Cardiac fibroblast (primary cell): ENCODE data around the gene HIPK4.

Experiments
- DNase-seq, 2 donors: peaks; one replicate each; pipeline versions ENCODE4 v3.0.0 to v3.0.0-alpha.2; 2010; ENCODE audit warnings: low read depth in 2 of 2
- H3K4me3 ChIP-seq, 2 donors: replicated peaks in 1 of 2; 1 replicate in 1 of 2; 2 replicates in 1 of 2; pipeline ENCODE4 v1.5.1; 2011; ENCODE audit warnings: low read depth in 2 of 2, low read length in 2 of 2, mild to moderate bottlenecking in 2 of 2, moderate library complexity in 1 of 2
- TF ChIP-seq, protein P1 (sequence below): IDR thresholded peaks from one replicate; pipeline ENCODE4 v1.5.1; 2011; ENCODE audit warnings: low read depth, mild to moderate bottlenecking, low read length, inconsistent platforms

HIPK4 gene

DNA sequence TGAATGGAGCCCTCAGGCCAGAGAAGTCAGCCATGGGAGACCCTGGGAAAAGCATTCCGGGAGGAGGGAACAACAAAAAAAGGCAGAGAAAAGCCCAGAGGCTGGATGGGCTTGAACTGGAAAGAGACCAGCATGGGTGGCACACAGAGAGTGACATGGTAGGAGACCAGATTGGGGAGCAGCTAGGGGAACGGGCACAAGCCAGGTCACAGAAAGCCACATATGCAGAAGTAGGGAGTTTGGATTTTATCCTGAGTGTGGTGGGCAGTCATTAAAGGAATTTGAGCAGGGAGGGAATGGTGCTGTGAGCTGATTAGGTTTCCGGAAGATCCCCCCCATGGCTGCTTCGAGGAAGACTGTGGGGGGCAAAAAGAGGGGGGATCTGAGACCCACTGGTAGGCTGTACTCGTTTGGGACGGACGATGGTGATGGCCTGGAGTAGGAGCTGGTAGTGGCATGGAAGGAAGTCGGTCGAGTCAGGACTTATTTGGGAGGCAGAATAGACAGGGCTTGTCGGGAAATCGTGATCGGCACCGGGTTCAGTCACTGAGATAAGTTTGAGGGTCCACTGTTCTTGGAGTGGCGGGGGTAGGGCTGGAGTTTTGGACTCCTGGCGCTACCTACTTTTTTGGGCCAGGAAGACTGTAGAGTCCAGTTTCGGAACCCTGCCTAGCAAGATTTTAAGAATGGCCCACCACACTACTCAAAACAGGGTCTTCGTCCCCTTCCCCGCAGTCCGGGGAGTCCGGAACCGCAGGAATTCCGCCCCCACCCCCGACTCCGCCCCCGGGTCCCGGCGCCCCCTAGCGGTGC, 34.9 kb upstream of the HIPK4 start:
- TF ChIP-seq, protein P1, sequence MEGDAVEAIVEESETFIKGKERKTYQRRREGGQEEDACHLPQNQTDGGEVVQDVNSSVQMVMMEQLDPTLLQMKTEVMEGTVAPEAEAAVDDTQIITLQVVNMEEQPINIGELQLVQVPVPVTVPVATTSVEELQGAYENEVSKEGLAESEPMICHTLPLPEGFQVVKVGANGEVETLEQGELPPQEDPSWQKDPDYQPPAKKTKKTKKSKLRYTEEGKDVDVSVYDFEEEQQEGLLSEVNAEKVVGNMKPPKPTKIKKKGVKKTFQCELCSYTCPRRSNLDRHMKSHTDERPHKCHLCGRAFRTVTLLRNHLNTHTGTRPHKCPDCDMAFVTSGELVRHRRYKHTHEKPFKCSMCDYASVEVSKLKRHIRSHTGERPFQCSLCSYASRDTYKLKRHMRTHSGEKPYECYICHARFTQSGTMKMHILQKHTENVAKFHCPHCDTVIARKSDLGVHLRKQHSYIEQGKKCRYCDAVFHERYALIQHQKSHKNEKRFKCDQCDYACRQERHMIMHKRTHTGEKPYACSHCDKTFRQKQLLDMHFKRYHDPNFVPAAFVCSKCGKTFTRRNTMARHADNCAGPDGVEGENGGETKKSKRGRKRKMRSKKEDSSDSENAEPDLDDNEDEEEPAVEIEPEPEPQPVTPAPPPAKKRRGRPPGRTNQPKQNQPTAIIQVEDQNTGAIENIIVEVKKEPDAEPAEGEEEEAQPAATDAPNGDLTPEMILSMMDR = no peak
- peak; percentile 21 to 43 for DNase-seq
- H3K4me3 ChIP-seq = peak overlapping the region; percentile 81 to 84

DNA sequence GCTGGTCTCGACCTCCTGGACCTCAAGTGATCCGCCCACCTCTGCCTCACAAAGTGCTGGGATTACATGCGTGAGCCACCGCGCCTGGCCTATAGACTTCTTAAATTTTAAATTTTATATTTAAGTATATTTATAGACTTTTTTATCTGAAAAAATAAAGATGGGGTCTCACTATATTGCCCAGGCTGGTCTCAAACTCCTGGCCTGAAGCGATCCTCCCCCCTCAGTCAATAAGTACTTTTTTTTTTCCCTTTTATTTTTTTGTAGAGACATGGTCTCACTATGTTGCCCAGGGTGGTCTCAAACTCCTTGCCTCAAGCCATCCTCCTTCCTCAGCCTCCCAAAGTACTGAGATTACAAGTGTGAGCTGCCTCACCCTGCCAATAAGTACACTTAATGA, 34.0 kb upstream of the HIPK4 start:
- DNase-seq = no peak
- peak overlapping the region; percentile 81 to 84 for H3K4me3 ChIP-seq
- TF ChIP-seq, protein P1 = no peak

DNA sequence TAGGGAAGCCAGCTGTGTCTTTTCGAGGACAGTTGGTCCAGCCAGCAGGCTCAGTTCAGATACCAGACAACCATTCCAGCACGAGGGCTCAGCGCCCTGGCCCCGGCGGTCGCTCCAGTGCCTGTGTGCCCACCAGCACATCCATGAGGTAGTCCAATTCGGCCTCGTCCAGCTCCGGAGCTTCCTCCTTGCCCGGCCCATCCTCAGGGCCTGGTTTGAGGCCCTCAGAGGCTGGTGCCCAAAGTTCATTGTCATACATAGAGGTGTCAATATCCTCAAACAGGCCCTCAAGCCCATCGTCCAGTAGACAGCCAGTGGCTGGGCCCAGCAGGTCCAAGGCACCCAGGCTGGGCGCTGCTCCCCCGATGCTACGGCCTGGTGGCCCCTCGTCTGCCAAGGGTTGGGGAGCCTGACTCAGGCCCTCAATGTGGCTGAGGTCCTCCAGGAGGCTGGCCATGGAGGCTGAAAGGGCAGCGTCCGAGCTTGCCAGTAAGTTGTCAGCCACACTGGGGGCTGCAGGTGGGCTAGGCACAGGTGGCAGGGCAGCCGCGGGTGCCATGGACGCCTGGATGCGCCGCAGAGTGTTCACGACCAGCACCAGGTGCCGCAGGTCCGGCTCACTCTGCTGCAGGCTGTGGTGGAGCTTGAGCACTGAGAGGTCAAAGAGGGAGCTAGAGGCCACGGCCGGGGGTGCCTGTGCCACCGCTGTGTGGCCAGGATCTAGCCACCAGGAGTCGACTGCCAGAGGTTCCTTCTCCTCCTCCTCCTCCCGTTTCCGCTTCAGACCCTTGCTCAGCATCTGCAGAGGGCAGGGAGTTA, 33.0 kb upstream of the HIPK4 start:
- no peak overlapping the region for H3K4me3 ChIP-seq
- DNase-seq = no peak
- TF ChIP-seq, protein P1 = no peak

DNA sequence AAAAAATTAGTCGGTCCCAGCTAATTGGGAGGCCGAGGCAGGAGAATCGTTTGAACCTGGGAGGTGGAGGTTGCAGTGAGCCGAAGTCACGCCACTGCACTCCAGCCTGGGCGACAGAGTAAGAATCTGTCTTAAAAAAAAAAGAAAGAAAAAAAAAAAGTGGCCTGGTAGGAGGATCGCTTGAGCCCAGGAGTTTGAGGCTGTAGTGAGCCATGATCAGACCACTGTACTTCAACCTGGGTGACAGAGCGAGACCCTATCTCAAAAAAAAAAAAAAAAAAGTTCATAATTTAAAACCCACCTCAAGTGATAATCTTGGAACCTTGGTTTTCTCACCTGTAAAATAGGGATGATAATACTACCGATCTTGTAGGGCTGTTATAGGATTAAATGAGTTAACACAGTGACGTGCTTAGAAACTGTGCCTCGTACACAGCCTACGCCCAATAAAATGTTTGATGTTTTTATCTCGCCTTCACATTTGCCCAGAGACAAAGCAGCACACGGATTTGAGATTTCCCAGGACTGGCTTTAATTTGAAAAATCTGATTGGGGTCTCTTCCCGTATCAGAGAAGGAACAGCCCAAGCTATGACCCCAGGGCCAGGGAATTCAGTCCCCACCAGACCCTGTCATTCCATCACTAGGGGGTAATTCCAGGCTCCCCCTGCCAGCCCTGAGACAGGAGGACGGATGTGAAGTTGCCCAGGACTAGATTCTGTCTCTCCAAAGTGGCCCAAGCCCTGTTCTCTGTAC, 32.2 kb upstream of the HIPK4 start:
- no peak overlapping the region for H3K4me3 ChIP-seq
- TF ChIP-seq, protein P1 = no peak
- no peak for DNase-seq

DNA sequence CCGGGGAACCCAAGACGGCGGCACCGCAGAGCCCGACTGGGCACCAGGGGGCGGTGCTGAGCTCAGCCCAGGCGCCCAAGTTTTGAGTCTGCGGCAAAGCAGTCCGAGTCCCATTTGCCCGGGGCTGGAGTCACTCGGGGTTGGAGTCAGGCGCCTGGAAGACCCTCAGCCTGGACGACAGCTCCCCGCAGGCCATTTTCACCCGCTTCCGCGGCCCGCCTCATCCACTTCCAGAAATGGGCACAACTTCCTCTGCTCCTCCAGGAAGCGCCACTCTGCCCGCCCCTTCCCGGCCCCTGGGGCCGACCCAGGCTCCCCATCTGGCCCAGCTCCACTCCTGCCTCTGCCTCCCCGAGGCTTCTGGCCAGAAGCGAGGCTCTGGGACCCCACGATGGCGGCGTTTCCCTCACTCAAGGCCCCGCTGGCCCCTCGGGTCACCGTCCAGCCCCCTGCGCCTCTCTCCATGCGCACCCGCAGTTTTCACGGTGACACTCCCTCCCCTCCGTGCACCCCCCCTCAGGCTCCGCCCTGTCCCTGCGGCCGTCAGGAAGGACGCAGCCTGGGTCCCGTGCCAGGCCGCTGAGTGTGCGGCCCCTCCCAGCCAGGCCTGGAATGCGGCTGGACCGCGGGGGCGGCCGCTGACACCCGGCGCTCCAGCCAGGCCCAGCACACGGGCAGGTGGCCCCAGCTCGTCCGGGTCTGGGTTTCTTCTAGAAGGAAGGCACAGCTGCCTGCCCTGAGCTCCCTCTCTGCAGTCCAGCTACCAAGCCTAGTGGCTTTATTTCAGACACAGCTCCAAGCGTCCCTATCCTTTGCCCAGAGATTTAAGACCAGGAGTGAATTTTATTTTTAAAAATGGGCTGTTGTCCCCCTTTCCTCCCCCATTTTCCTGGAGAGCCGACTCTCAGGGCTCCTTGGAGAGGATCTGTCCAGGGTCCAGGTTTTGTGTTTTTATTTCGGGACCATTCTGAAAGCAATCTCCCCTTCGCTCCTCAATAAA, 31.1 kb upstream of the HIPK4 start:
- peak; percentile 92 to 96 for DNase-seq
- TF ChIP-seq, protein P1 = peak; percentile 98
- H3K4me3 ChIP-seq = peak overlapping the region; percentile 64 to 67

DNA sequence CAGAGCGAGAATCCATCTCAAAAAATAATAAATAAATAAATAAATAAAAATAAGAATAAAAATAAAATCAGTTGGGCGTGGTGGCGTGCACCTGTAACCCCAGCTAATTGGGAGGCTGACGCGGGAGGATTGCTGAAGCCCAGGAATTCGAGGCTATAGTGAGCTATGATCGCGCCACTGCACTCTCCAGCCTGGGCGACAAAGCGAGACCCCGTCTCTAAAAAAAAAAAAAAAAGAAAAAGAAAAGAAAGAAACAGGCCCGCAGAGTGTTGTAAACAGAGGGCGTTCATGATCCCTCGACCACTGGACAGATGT, 30.4 kb upstream of the HIPK4 start:
- DNase-seq = no peak
- TF ChIP-seq, protein P1 = no peak
- peak overlapping the region; percentile 64 to 67 for H3K4me3 ChIP-seq
